Fibroblast of skin of left biceps (primary cell): ENCODE data around the gene UBE2O.

Experiments
- DNase-seq, 2 experiments: peaks; one replicate each; pipeline ENCODE4 v3.0.0-alpha.2; 2013; ENCODE audit warnings: low read depth in 2 of 2

Gene UBE2O

GRCh38 chr17:76345377-76345974 lies 107.5 kb downstream of the UBE2O start:
- DNase-seq = no peak

DNA sequence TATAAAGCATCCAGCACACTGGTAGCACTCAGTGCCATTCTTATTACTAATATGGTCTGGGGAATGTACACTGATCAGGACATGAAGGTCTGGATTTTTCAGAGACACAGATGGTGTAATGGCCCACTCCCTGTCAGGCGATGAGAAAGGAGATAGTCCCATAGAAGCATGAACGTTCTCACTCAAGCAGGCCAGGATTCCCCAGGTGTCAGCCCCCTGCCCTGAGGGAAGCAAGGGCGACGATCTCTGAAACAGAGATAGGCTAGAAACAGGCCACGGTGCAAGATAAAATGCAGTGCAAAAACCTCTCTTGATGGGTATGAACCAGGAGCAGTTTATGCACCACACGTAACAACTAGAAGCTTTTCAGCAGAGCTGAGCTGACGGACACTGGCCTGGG lies 109.8 kb downstream of the UBE2O start:
- no peak for DNase-seq

DNA sequence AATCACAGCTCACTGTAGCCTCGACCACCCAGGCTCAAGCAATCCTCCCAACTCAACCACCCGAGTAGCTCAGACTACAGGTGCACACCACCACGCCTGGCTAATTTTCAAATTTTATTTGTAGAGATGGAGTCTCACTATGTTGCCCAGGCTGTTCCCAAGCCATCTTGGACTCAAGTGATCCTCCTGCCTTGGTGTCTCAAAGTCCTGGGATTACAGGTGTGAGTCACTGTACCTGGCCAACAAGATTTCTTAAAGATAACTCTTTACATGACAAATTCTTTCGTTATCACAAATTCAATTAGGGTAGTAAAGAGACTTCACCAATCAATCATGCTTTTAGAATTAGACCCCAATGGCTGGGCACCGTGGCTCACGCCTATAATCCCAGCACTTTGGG lies 111.7 kb downstream of the UBE2O start:
- DNase-seq = no peak
